H1 (cell line): ENCODE measurements around the gene DRC7. TPM values are rescaled to one million over a fixed set of nuclear protein-coding genes. Genes with fewer than 3 reads are reported as not detected.

Experiments used
- CTCF ChIA-PET: fragments of 300-600 bp; sonication (Branson Sonifier 250); formaldehyde crosslinking; loops from one replicate; lab custom pipeline; 2021; ENCODE audit not compliant: partially characterized antibody; lab: Charles Lee
- POLR2A ChIA-PET: fragments of 300-600 bp; sonication (Branson Sonifier 250); formaldehyde crosslinking; loops from one replicate; lab custom pipeline; 2021; ENCODE audit warnings: inconsistent platforms; ENCODE audit not compliant: partially characterized antibody; lab: Charles Lee
- DNase-seq, 2 experiments: peaks; one replicate each; pipeline versions ENCODE4 v3.0.0 to v3.0.0-alpha.2; 2010 to 2022; ENCODE audit warnings: low spot score in 2 of 2, low read depth in 1 of 2, mixed read lengths in 1 of 2
- FAIRE-seq: peaks from 2 replicates; lab custom pipeline; 2011; peaks lifted over from hg19 to GRCh38; lab: Jason Lieb, UNC
- H2AFZ ChIP-seq: 2 replicates; pipeline ENCODE4 v1.8.1; 2012; ENCODE audit warnings: low read length, inconsistent platforms
- H2AK5ac ChIP-seq: 2 replicates; pipeline ENCODE4 v1.6.1; 2013; ENCODE audit warnings: low read depth, low read length
- H2BK120ac ChIP-seq: replicated peaks from 2 replicates; pipeline ENCODE3; 2013; ENCODE audit warnings: low read depth, low read length, inconsistent platforms
- H2BK12ac ChIP-seq: 2 replicates; pipeline ENCODE4 v1.6.1; 2013; ENCODE audit warnings: low read depth, low read length
- H2BK15ac ChIP-seq: 2 replicates; pipeline ENCODE4 v1.6.1; 2013; ENCODE audit warnings: low read length
- H2BK20ac ChIP-seq: 2 replicates; pipeline ENCODE4 v1.6.1; 2013; ENCODE audit warnings: low read length
- H2BK5ac ChIP-seq: 2 replicates; pipeline ENCODE4 v1.6.1; 2013; ENCODE audit warnings: low read depth, low read length
- H3K14ac ChIP-seq: 2 replicates; pipeline ENCODE4 v1.6.1; 2013; ENCODE audit warnings: inconsistent platforms; ENCODE audit not compliant: insufficient read length
- H3K18ac ChIP-seq: 2 replicates; pipeline ENCODE4 v1.6.1; 2013; ENCODE audit warnings: low read length; ENCODE audit errors: extremely low read depth
- H3K23ac ChIP-seq: 2 replicates; pipeline ENCODE4 v1.6.1; 2013; ENCODE audit warnings: inconsistent platforms; ENCODE audit not compliant: insufficient read length
- H3K23me2 ChIP-seq: 2 replicates; pipeline ENCODE4 v1.6.1; 2013; ENCODE audit warnings: low read depth, low read length
- H3K27ac ChIP-seq: 2 replicates; pipeline ENCODE4 v1.6.1; 2011; ENCODE audit warnings: low read depth, low read length, inconsistent platforms
- H3K27me3 ChIP-seq, 4 experiments: replicated peaks in 1 of 4; 1 replicate in 1 of 4; 2 replicates in 3 of 4; pipeline versions ENCODE4 v1.6.1 to v1.8.1; 2011 to 2013; ENCODE audit warnings: low read length in 3 of 4, mild to moderate bottlenecking in 3 of 4, inconsistent platforms in 2 of 4, mixed read lengths in 2 of 4, moderate library complexity in 1 of 4; ENCODE audit not compliant: control insufficient read depth in 3 of 4, insufficient read depth in 3 of 4; ENCODE audit errors: extremely low read depth in 1 of 4
- H3K36me3 ChIP-seq, 4 experiments: 2 replicates each; pipeline versions ENCODE4 v1.6.1 to v1.8.1; 2011 to 2013; ENCODE audit warnings: mild to moderate bottlenecking in 4 of 4, low read length in 3 of 4, moderate library complexity in 2 of 4, control low read depth in 1 of 4, inconsistent platforms in 1 of 4; ENCODE audit not compliant: insufficient read depth in 4 of 4, control insufficient read depth in 2 of 4
- H3K4ac ChIP-seq: replicated peaks from 2 replicates; pipeline ENCODE3; 2013; ENCODE audit warnings: low read length, low read depth, mixed read lengths, inconsistent platforms; ENCODE audit not compliant: insufficient read length
- H3K4me1 ChIP-seq, 4 experiments: replicated peaks in 1 of 4; 1 replicate in 1 of 4; 2 replicates in 3 of 4; pipeline versions ENCODE4 v1.6.1 to v1.8.1; 2011 to 2013; ENCODE audit warnings: low read length in 3 of 4, inconsistent platforms in 2 of 4, mixed read lengths in 1 of 4; ENCODE audit not compliant: insufficient read depth in 4 of 4, control insufficient read depth in 3 of 4
- H3K4me2 ChIP-seq, 2 experiments: 2 replicates each; pipeline versions ENCODE4 v1.6.1 to v1.8.1; 2011 to 2013; ENCODE audit warnings: low read depth in 2 of 2, low read length in 2 of 2, control low read depth in 1 of 2, inconsistent platforms in 1 of 2, mild to moderate bottlenecking in 1 of 2; ENCODE audit not compliant: insufficient read depth in 1 of 2
- H3K4me3 ChIP-seq, 4 experiments: fragments of 200-600, 300-600 bp in 1 of 4; sonication (generic), shearing (Covaris generic), sonication (Bioruptor Twin) in 1 of 4; 2 replicates each; pipeline versions ENCODE4 v1.5.1 to v1.8.1; 2011 to 2016; ENCODE audit warnings: low read length in 4 of 4, low read depth in 3 of 4, control low read depth in 2 of 4, inconsistent platforms in 2 of 4, mild to moderate bottlenecking in 2 of 4, mixed read lengths in 1 of 4, moderate library complexity in 1 of 4; ENCODE audit not compliant: insufficient read depth in 2 of 4; ENCODE audit errors: extremely low read depth in 1 of 4
- H3K56ac ChIP-seq: replicated peaks from 2 replicates; pipeline ENCODE3; 2013; ENCODE audit warnings: low read depth, mild to moderate bottlenecking, mixed read lengths, low read length, inconsistent platforms; ENCODE audit not compliant: insufficient read length
- H3K79me1 ChIP-seq: 2 replicates; pipeline ENCODE4 v1.6.1; 2013; ENCODE audit warnings: low read depth, low read length, control low read depth
- H3K79me2 ChIP-seq, 2 experiments: 2 replicates each; pipeline versions ENCODE4 v1.6.1 to v1.8.1; 2012 to 2013; ENCODE audit warnings: low read length in 2 of 2, mild to moderate bottlenecking in 2 of 2, inconsistent platforms in 1 of 2; ENCODE audit not compliant: insufficient read depth in 2 of 2, control insufficient read depth in 1 of 2
- H3K9ac ChIP-seq, 4 experiments: replicated peaks in 1 of 4; 1 replicate in 1 of 4; 2 replicates in 3 of 4; pipeline versions ENCODE4 v1.6.1 to v1.8.1; 2011 to 2013; ENCODE audit warnings: low read depth in 3 of 4, low read length in 3 of 4, control low read depth in 2 of 4, mild to moderate bottlenecking in 2 of 4, moderate library complexity in 2 of 4, inconsistent platforms in 1 of 4; ENCODE audit errors: extremely low read depth in 1 of 4
- H3K9me3 ChIP-seq, 2 experiments: 2 replicates each; pipeline versions ENCODE4 v1.6.1 to v1.8.1; 2012 to 2013; ENCODE audit warnings: mild to moderate bottlenecking in 2 of 2, moderate library complexity in 2 of 2, control low read depth in 1 of 2, inconsistent platforms in 1 of 2, low read depth in 1 of 2, low read length in 1 of 2, mixed read lengths in 1 of 2; ENCODE audit not compliant: insufficient read depth in 2 of 2
- H4K20me1 ChIP-seq, 2 experiments: replicated peaks in 1 of 2; 2 replicates each; pipeline versions ENCODE3 to v1.8.1; 2011 to 2013; ENCODE audit warnings: inconsistent platforms in 2 of 2, low read length in 2 of 2, mild to moderate bottlenecking in 1 of 2; ENCODE audit not compliant: insufficient read depth in 2 of 2, control insufficient read depth in 1 of 2
- H4K5ac ChIP-seq: 2 replicates; pipeline ENCODE4 v1.6.1; 2013; ENCODE audit warnings: low read length, low read depth, mixed read lengths, inconsistent platforms; ENCODE audit not compliant: insufficient read length
- H4K8ac ChIP-seq: 2 replicates; pipeline ENCODE4 v1.8.0; 2013; ENCODE audit warnings: mild to moderate bottlenecking, moderate library complexity, low read length, inconsistent platforms; ENCODE audit not compliant: insufficient read depth; ENCODE audit errors: extremely low read depth
- H4K91ac ChIP-seq: replicated peaks from 2 replicates; pipeline ENCODE3; 2013; ENCODE audit warnings: low read length, mixed read lengths, inconsistent platforms; ENCODE audit not compliant: insufficient read length
- SIN3A ChIP-seq, 2 experiments: IDR thresholded peaks in 1 of 2; conservative IDR thresholded peaks in 1 of 2; 2 replicates each; pipeline ENCODE4 v1.6.1; 2011 to 2012; ENCODE audit warnings: low read length in 2 of 2, improper control_type of control experiment in 1 of 2, low read depth in 1 of 2, mild to moderate bottlenecking in 1 of 2
- WGBS, 2 experiments: shearing (Covaris generic) in 1 of 2; methylation state at CpG; one replicate each; pipeline versions ENCODE4 v1.1.6 to v1.1.7; 2013 to 2015; ENCODE audit warnings: low lambda C conversion rate in 2 of 2, mixed read lengths in 2 of 2, inconsistent platforms in 1 of 2, low coverage in 1 of 2, missing lambda C conversion rate in 1 of 2; ENCODE audit not compliant: insufficient replicate concordance in 2 of 2, insufficient coverage in 1 of 2, insufficient read length in 1 of 2; ENCODE audit errors: extremely low coverage in 1 of 2, missing lambda C conversion rate in 1 of 2; 5-methylcytosine and 5-hydroxymethylcytosine counted together
- polyA plus RNA-seq, 7 experiments: library from polyadenylated mRNA; depleted of rRNA in 3 of 7; stranded (reverse) in 5 of 7; unstranded in 2 of 7; fragments of >200 nt in 5 of 7; fragments of 200-250 nt in 2 of 7; gene quantifications; 1 replicate in 5 of 7; 2 replicates in 1 of 7; 4 replicates in 1 of 7; pipeline versions ENCODE4 v1.2.1 to v1.2.3, GENCODE V29; 2011 to 2013; ENCODE audit warnings: missing spikeins in 2 of 7, mixed read lengths in 2 of 7
- total RNA-seq: library from RNA; stranded (reverse); fragmentation: NEBNext Ultra II Directional; extraction: Animal tissue kit (Norgen Biotek cat#: 25700); gene quantifications from 2 replicates; pipeline ENCODE4 v1.2.1, GENCODE V29; 2021

The DRC7 gene
- total and polyA plus RNA-seq, 2 of the 8 experiments (the other 6 are each of a cell fraction or from before 2014, with no cell fraction given), result 0.14 TPM; not detected in 1

DNA sequence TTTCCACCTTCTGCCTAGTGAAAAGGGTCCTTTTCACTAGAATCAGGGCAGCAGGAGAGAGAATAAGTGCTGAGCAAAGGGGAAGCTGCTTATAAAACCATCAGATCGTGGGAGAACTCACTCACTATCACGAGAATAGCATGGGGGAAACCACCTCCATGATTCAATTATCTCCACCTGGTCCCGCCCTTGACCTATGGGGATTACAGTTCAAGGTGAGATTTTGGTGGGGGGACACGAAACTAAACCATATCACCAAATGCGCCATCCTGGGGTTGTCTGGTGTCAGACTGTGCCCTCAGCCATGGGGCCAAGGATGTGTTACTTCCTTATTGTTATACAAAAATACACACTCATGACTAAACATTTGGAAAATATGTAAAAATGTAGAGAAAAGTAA lies 30.5 kb downstream of the DRC7 start:
- no peak for DNase-seq
- CTCF ChIA-PET, result interaction anchor here (0.6 to 6.6 kb wide), 9 partner anchors 13 to 383 kb away, joined by 3 to 48 read pairs (median 3); no protein-coding TSS in a partner anchor

More for the DNA sequence above, 30.5 kb downstream of the DRC7 start:
- H3K9ac ChIP-seq, result no peak overlapping the region
- H3K36me3 ChIP-seq, result no peaks in the 10 kb centered on the region
- no peaks in the 10 kb centered on the region for H3K9me3 ChIP-seq
- POLR2A ChIA-PET, result interaction anchor here (1.7 to 3.2 kb wide), 2 partner anchors 10 to 17 kb away, joined by 3 to 22 read pairs; partner anchors contain the start of gene KATNB1
- H3K79me2 ChIP-seq, result no peaks in the 10 kb centered on the region
- H4K8ac ChIP-seq, result no peak overlapping the region
- H3K56ac ChIP-seq, result no peak overlapping the region
- H2BK5ac ChIP-seq, result no peak overlapping the region
- FAIRE-seq, result no peak
- no peak overlapping the region for H2BK12ac ChIP-seq
- H3K4ac ChIP-seq, result no peak overlapping the region
- H3K18ac ChIP-seq, result no peak overlapping the region
- H3K79me1 ChIP-seq, result no peaks in the 10 kb centered on the region
- no peaks in the 10 kb centered on the region; a peak in 1 of 7 replicates for H3K27me3 ChIP-seq
- H2BK120ac ChIP-seq, result no peak overlapping the region
- no peak overlapping the region for H3K4me3 ChIP-seq
- H3K23me2 ChIP-seq, result peaks cover 15% of the 10 kb centered on the region; the same call in 1 of the 2 replicates
- no peak for TF ChIP-seq SIN3A (conservative IDR thresholded peaks at IDR 0.05 in 1 of 2, IDR thresholded peaks at IDR 0.05 in 1 of 2; ENCODE audit: low read depth in 1 of 2, low read length in 2 of 2)
- TF ChIP-seq, all 59 proteins: peak for 0
- Histone ChIP-seq H3K23ac (no peak overlapping the region), H3K4me1 (no peaks in the 10 kb centered on the region), H2AFZ (no peak overlapping the region), H3K14ac (no peak overlapping the region), H2AK5ac (no peak overlapping the region), H4K5ac (no peak overlapping the region), H3K4me2 (no peak overlapping the region), H2BK15ac (no peak overlapping the region), H3K27ac (no peak overlapping the region), H4K20me1 (peaks cover 0 to 3% of the 10 kb centered on the region in 2 experiments), H4K91ac (no peak overlapping the region), H2BK20ac (no peak overlapping the region)
- WGBS, 2 experiments, result 82% methylated on average over 5 of the region's 5 CpGs; no CpG with 5 or more reads in 1 of the 2 experiments
